Ishikawa (cell line): ENCODE data around the gene EHHADH.

Source experiments
- RAD21 ChIP-seq: IDR thresholded peaks from 2 replicates; pipeline ENCODE4 v1.6.1; 2012; ENCODE audit warnings: low read depth
- TCF12 ChIP-seq: IDR thresholded peaks from 2 replicates; pipeline ENCODE4 v1.6.1; 2012; ENCODE audit warnings: low read depth

DNA sequence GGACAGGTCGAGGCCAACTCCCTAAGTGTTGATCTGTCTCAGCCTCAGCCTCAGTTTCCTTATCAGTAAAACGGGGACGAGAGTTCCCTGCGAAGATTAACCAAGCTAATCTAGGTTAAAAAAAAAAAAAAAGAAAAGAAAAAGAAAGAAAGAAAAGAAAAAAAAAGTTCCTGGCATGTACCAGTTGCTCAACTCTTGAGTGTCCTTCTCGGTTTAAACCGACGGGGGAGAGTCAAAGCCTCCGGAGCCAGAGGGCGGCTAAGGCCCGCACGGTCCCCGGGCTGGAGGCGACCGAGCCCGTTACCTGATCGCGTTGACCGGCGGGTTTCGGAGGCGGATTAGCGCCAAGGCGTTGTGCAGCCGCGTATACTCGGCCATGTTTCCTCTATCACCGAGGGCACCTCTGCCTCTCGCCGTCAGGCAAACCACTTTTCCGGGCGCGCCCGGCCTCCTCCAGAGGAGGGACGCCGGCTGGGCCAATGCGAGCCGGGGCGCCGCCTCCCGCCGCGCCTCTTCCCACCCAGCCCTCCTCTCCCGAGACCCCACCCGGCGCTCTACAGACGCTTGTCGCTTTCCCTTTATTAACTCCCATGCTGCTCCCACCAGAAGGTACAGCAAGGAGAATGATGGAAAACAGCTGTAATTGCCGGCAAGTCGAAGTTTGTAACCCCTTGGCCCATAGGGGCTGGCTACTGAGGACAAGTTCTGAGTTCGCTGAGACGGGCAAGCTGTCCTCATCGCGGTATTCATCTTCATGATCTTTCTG, at the start of gene EHHADH:
- TF ChIP-seq RAD21 = no peak
- TF ChIP-seq TCF12 = no peak
